Measurements from ENCODE around the gene MAGI1.

Gene MAGI1

DNA sequence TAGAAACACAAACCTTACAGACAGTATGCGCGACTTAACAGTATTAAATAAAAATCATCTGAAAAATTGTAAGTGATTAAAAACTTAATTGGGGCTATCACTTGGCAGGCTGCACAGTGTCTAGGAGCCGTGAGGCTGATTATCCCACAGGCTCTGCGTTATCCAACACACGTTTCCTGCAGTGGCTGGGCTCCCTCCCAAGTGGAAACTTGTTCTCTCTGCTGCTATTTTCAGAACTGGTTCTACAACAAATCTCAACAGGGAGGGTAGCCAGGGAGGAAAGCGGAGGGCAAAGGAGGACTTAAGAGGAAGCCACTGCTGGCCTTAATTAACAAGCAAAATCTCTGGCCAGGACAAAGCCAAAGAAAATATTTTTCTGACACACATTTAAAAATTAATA is 555.2 kb downstream of the MAGI1 start:
- peak; percentile 48 to 74 for DNase-seq
- no peak overlapping the region for H3K4me3 ChIP-seq
- peaks cover 0 to 52% (median 33%) of the 10 kb centered on the region in 4 donors for H3K4me1 ChIP-seq
- peak overlapping the region in 1 of 2 donors; percentile 31 for H3K27ac ChIP-seq
- H3K9me3 ChIP-seq, result no peaks in the 10 kb centered on the region
- H3K36me3 ChIP-seq, result no peaks in the 10 kb centered on the region
- no peaks in the 10 kb centered on the region for H3K27me3 ChIP-seq
- intact Hi-C loops (cut with DNase I; ENCODE audit: low total_unique reads), result no loop called here
- TF ChIP-seq CTCF (IDR thresholded peaks at IDR 0.05), result no peak

GRCh38 chr3:65483011-65483410 is 555.7 kb downstream of the MAGI1 start:
- intact Hi-C loops (cut with DNase I; ENCODE audit: low total_unique reads), result no loop called here
- Histone ChIP-seq H3K4me1 (peaks cover 0 to 52% (median 33%) of the 10 kb centered on the region in 4 donors), H3K9me3 (no peaks in the 10 kb centered on the region), H3K27ac (peak overlapping the region in 1 of 2 donors; percentile 31), H3K27me3 (no peaks in the 10 kb centered on the region), H3K4me3 (no peak overlapping the region), H3K36me3 (no peaks in the 10 kb centered on the region)
- no peak for DNase-seq
- no peak for TF ChIP-seq CTCF (IDR thresholded peaks at IDR 0.05)

GRCh38 chr3:65481085-65481484 is 557.6 kb downstream of the MAGI1 start:
- TF ChIP-seq CTCF (IDR thresholded peaks at IDR 0.05), result no peak
- Histone ChIP-seq H3K4me1 (peaks cover 0 to 39% (median 28%) of the 10 kb centered on the region in 4 donors), H3K4me3 (no peak overlapping the region), H3K36me3 (no peaks in the 10 kb centered on the region), H3K27me3 (no peaks in the 10 kb centered on the region), H3K9me3 (no peaks in the 10 kb centered on the region), H3K27ac (no peak overlapping the region)
- no peak for DNase-seq
- intact Hi-C loops (cut with DNase I; ENCODE audit: low total_unique reads), result no loop called here

GRCh38 chr3:65479990-65480389 is 558.7 kb downstream of the MAGI1 start:
- H3K4me3 ChIP-seq, result no peak overlapping the region
- H3K27me3 ChIP-seq, result no peaks in the 10 kb centered on the region
- no peaks in the 10 kb centered on the region for H3K9me3 ChIP-seq
- peaks cover 0 to 28% (median 17%) of the 10 kb centered on the region in 4 donors for H3K4me1 ChIP-seq
- no peak overlapping the region for H3K27ac ChIP-seq
- H3K36me3 ChIP-seq, result no peaks in the 10 kb centered on the region
- intact Hi-C loops (cut with DNase I; ENCODE audit: low total_unique reads), result no loop called here
- no peak for TF ChIP-seq CTCF (IDR thresholded peaks at IDR 0.05)
- DNase-seq, result no peak

DNA sequence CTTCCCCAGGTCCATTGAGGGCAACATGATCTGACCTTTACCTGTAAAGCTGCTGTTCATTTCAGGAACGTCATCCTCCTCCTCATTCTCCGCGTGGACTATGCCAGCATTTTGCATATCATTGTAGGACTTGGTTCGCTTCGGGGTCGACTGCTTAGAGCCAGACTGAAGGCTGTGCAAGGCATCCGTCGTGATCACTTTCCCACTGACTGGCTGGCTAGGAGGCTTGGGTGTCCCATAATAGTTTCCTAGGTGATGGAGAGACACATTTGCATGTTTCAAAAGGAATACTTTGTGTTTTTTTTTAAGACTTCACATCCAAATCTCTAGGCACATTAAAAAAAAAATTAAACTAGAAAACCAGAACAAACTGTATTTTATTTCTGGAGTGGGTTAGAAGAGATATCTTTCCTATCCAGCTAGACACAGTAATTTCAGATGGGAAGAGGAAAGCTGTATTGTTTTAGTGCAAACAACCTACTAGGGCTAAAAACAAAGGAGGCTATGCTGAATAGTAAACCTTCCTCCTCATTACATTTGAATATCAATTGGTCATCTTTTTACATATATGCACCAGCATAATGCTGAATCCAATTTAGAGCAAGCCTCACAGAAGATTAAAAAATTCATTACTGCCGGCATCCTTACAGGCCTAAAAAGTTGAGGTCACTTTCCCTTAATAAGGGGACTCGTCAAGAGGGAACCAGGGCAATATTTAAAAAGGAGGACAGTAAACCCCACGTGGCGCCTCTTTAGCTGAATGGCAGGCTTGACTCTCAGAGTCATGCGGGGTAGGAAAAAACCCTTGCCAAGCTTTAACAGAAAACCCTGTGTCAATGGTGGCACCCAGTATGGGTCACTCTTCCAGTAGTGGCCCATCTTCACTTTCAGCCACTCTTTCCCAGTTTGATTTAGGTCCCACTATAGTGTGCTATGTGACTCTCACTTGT is 559.9 kb downstream of the MAGI1 start:
- Histone ChIP-seq H3K4me3 (no peak overlapping the region), H3K9me3 (no peaks in the 10 kb centered on the region), H3K36me3 (no peaks in the 10 kb centered on the region), H3K4me1 (peaks cover 0 to 21% (median 10%) of the 10 kb centered on the region in 4 donors), H3K27me3 (no peaks in the 10 kb centered on the region), H3K27ac (no peak overlapping the region)
- no peak for TF ChIP-seq CTCF (IDR thresholded peaks at IDR 0.05)
- intact Hi-C loops (cut with DNase I; ENCODE audit: low total_unique reads), result no loop called here
- DNase-seq, result no peak

Measured in tibial artery (tissue), 4 donors.